ENCODE data around the gene ETFA. TPM values are rescaled to one million over a fixed set of nuclear protein-coding genes. Genes with fewer than 3 reads are reported as not detected.

Gene ETFA
- total RNA-seq: 61.1 TPM

DNA sequence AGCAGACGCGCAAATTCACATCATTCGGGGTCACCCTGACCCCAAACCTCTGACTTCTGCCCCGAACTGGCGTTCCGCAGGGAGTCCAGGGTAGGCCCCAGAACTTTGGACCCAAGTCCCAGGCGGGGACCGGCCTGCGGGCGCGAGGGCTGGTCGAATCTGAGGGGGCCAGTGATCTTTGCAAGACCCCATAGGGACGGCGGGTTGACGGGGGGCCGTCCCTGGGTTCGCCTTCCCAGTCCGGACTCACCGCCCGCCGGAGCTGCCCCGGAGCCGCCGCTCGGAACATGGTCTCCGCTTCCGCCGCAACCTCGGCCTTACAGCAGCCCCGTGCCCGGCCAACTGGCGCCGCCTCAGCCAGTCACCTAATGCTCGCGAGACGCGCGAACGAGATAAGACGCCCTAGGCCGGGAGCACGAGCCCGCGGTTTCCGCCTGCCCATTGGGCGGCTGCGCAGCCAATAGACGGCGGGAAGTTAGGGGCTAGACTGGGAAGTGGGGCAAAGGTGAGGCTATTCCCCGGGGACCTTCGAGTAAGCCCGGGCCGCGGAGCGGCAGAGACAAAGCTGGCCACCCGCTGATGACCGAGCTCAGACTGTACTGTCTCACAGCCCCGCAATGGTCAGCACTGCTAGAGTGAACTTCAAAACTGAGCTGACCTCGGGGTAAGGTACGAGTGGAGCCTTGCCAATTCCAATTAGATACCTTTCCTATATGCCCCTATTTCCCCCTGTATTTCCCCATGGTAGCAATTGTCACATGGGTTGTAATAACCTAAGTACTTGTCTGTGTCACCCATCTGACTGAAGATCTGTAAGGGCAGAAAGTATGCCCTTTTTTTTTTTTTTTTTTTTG is at the start of gene ETFA:
Gene ETFA (minus strand): TSS at position 370 of the 854 bp plus-strand sequence. CDS start 81 bp downstream, at position 289.
- FAIRE-seq (no peak), DNase-seq (ENCODE audit: low spot score in 2 of 2) (peak; percentile 75 to 97)

DNA sequence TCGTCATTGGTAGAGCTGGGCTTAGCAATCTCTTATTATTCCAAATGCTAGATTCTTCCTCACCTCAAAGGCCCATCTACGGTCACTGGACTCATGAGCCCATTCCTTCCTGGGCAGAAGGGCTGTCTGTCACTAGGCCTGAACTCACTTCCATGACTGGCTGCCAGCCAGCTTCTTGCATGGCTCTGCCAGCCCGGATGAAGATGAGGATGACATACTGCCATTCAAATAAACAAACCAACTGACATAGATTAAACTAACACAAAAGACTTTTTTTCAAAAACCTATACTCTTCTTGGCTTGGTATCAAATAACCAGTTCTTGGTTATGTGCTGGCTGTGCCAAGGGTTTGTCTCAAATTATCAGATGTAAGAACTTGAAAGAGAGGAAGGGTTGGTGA is 49.1 kb upstream of the ETFA start:
- no peak for FAIRE-seq
- no peak for DNase-seq (ENCODE audit: low spot score in 2 of 2)

GRCh38 chr15:76359152-76359551 is 47.9 kb upstream of the ETFA start:
- FAIRE-seq (no peak), DNase-seq (ENCODE audit: low spot score in 2 of 2) (no peak)

DNA sequence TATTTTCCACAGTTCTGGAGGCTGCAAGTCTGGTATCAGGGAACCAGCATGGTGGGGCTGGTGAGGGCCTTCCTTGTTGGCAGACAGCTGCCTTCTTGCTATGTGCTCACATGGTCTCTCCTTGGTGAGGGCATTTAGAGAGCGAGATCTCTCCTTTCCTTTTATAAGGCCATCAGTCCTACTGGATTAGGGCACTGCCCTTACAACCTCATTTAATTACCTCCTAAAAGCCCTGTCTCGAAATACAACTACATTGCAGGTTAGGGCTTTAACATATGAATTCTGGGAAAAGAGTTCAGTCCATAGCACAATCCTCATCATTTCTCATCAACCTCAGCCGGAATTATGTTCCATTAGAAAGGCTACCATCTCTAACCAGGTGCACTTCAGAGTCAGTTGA is 47.2 kb upstream of the ETFA start:
- DNase-seq (ENCODE audit: low spot score in 2 of 2) (no peak), FAIRE-seq (no peak)

DNA sequence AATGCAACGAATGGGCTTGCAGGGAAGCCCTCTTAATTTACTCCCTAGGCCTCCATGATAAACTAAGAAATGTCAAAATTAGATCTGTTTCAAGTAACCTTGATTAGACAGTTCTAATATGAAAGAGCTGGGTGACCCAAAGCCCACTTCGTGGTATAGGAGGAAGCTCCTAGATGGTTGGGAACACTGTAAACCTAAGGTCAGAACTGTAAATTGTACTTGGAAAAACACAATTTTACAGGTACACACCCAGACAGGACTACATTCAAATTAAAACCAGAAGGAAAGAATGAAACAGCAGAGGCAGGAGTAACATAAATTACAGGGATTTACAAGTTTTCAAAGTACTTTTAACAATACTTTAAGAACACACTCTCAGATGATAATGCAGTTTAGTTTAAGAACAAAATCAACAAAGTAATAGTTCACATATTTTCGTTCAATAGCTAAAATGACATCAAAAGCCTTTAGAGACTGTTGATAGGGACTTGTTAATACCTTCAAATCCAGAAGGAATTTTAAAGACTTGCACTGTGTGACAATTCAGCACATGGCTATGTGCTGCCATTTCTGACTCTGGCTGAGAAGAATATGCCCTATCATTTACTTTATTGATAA is 43.7 kb upstream of the ETFA start:
- FAIRE-seq: no peak
- no peak for DNase-seq (ENCODE audit: low spot score in 2 of 2)

DNA sequence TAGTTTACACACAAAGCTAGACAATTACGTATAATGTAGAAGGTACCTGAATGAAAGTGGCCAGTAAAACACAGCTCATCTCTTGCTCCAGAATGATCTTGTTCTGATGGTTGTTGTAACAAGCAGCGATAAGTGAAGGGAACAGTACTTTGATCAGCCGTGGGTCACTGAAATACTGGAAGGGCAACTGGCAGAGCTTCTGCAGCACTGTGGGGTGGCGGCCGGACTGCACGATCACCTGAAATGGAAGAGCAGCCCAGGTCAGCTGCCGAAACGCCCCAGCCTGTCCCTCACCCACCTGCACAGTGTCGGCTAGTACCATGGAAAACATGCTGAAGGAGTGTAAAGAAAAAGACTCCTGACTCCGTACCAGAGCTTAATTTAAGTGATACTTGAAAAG is 42.6 kb upstream of the ETFA start:
- no peak for DNase-seq (ENCODE audit: low spot score in 2 of 2)
- FAIRE-seq: no peak

GRCh38 chr15:76353023-76353577 is 41.8 kb upstream of the ETFA start:
- FAIRE-seq: no peak
- no peak for DNase-seq (ENCODE audit: low spot score in 2 of 2)

GRCh38 chr15:76349301-76350070 is 38.2 kb upstream of the ETFA start:
- FAIRE-seq (no peak), DNase-seq (ENCODE audit: low spot score in 2 of 2) (no peak)

DNA sequence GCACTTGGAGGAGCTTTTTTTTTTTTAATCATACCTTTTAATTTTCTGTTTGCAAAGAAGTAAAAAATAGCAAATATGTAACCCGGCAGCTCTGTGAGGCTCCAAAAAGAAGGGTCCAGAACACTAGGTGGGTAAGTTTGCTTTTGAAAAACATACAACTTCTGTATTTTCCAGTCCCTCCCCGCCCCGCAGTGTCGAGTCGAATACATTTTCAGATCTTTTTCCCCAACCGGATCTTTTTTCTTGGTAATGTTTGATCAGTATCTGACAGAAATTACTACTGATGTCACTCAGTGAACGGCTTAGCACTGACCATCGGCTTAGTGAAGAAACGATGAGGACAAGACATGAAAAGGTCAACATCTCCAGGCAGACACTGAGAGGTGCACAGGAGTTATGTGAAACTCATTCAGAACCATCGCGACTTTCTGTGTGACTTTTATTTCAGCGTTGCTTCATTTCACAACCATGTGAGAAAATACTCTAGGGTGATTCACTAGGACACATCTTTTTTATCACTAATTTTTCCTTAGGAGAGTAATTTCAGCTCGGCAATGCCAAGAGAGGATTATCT is 36.3 kb upstream of the ETFA start:
- FAIRE-seq (no peak), DNase-seq (ENCODE audit: low spot score in 2 of 2) (no peak)

DNA sequence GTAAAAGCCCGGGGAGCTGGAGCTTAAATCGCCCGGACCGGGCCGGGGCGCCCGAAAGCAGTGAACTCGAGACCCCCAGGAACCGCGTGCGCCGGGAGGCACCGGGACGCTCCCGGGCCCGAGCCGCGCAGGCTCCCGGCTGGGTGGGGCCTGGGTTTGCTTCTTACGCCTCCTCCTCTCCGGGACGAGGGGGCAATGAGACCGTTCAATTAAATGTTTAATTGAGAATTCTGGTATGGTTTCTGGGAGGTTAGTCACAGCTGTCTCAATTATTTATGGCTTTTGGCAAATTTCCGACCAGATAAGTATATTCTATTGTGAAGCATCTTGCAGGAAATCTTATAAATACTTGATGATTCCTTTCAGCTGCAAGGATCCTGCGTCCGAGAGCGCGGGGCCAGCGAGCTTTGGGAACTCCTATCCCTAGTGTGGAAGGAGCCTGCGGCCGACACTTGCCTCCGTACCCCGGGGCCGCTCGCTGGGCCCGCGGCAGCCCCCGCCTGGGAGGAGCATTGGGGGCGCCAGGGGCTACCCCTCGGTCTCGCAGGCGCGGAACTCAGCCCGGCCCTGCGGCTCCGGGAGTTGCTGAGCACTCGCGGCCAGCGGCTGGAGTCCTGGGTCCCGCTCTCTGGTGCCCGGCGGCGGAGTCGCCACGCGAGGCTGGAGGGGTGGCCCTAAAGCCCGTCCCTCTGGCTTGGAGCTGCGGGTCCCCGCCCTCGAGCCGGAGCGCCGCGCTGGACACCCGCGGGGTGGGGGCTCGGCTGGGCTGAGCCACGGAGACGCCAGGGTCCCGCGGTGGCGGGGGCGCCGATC is 35.6 kb upstream of the ETFA start:
- FAIRE-seq: no peak

GRCh38 chr15:76345880-76346668 is 34.8 kb upstream of the ETFA start:
- FAIRE-seq (no peak), DNase-seq (ENCODE audit: low spot score in 2 of 2) (no peak)

More for the DNA sequence above, 35.6 kb upstream of the ETFA start:
- DNase-seq (ENCODE audit: low spot score in 2 of 2): no peak

DNA sequence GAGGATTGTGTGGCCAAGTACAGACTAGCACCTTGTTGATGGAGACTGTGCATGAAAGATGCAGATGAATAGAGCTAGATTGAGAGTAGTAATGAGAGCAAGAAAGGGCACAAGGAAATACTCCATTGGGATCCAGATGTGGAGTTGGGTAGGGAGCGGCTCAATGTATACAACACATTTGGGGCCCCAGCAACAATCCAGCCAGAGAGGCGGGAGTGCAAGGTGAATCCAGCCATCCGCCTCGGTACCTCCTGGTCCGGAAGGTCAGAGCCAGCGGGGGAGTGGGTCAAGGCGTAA is 34.3 kb upstream of the ETFA start:
- FAIRE-seq: no peak
- no peak for DNase-seq (ENCODE audit: low spot score in 2 of 2)

DNA sequence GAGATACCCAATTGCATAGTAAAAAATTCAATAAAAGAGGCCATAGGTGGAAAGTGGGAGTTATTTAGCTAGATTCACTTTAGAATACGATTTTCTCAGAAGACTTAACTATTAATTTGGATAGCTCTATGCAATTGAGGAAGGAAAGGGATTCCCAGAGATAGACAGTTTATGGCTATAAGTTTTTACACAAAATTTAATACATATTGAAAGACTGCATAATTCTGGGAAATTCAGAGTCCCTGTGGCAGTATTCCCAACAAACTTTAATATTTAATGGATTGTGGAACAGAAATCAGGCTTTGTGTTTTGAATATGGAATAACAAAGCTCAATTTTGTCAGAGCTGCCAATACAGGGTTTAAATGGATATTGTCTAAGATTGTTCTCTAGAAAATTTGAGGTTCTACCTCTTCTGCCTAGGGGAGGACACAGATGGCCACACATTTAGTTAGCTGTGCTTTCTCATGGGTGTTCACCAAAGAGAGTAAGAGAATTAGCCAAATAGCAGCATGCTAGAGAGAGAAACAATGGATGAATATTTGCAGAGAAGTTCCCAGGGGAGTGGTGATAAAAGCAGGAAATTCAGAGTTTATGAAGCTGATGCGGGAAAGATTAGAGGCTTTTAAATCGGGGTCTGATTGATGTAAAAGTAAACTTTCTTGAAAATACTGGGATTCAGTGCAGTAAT is 33.8 kb upstream of the ETFA start:
- FAIRE-seq (no peak), DNase-seq (ENCODE audit: low spot score in 2 of 2) (no peak)

DNA sequence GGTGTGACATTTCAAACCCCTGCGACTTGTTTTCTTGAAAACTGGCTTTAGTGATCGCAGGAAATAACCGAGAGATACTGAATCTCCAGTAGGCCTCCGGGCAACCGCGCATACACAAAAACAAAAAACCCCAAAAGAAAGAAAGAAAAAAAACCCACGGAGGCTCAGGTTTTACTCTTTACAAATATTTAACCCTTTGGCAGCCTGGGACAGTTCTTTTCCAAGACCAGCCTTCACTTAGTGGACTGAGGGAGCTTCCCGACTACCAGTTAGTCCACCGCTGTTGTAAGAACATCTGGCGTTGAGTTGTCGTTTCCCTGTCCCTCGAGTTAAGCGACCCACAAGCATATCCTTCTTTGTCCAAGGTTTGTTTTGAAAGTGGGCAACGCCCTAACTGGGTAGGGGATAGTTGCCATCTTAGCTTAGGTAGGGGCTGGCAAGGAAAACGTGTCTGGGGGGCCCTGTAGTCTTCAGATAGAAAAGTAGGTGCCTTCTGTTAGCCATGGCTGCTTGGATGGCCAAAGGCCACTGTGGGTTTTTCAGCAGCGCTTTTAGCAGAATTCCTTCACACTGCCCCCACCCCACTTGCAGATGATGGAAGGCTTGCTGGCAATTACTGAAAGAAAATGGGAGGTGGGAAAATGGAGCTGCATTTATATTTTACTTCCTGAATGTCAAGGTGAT is 32.2 kb upstream of the ETFA start:
- FAIRE-seq (no peak), DNase-seq (ENCODE audit: low spot score in 2 of 2) (no peak)

- DNase-seq (ENCODE audit: low spot score in 2 of 2) (no peak), FAIRE-seq (no peak)
These were observed 31.3 kb upstream of the ETFA start for GRCh38 chr15:76342382-76343201.

DNA sequence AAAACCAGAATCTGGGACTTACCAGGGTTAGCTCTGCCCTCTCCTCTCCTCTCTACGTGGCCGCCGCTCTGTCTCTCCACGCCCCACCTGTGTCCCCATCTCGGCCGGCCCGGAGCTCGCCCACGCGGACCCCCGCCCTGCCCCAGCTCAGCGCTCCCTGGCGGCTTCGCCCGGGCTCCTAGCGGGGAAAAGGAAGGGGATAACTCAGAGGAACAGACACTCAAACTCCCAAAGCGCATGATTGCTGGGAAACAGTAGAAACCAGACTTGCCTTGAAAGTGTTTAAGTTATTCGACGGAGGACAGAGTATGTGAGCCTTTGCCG is 30.8 kb upstream of the ETFA start:
- DNase-seq (ENCODE audit: low spot score in 2 of 2) (no peak), FAIRE-seq (no peak)

DNA sequence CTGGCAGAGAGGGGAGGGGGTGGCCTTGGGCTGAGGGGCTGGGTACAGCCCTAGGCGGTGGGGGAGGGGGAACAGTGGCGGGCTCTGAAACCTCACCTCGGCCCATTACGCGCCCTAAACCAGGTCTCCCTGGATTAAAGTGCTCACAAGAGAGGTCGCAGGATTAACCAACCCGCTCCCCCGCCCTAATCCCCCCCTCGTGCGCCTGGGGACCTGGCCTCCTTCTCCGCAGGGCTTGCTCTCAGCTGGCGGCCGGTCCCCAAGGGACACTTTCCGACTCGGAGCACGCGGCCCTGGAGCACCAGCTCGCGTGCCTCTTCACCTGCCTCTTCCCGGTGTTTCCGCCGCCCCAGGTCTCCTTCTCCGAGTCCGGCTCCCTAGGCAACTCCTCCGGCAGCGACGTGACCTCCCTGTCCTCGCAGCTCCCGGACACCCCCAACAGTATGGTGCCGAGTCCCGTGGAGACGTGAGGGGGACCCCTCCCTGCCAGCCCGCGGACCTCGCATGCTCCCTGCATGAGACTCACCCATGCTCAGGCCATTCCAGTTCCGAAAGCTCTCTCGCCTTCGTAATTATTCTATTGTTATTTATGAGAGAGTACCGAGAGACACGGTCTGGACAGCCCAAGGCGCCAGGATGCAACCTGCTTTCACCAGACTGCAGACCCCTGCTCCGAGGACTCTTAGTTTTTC is 30.2 kb upstream of the ETFA start:
- no peak for FAIRE-seq
- DNase-seq (ENCODE audit: low spot score in 2 of 2): no peak
